OCI-LY3 (cell line): ENCODE data around the gene IVNS1ABP.

Experiments
- CTCF ChIP-seq: fragments of 200-600, 300-600 bp; sonication (generic); IDR thresholded peaks from 2 replicates; pipeline ENCODE4 v1.5.1; 2014; ENCODE audit warnings: antibody characterized with exemption, low read length, low read depth
- EZH2phosphoT487 ChIP-seq: fragments of 200-600 bp; shearing (Covaris generic); IDR thresholded peaks from 2 replicates; pipeline ENCODE4 v1.6.1; 2018; ENCODE audit warnings: antibody characterized with exemption, mixed run types, low read depth

DNA sequence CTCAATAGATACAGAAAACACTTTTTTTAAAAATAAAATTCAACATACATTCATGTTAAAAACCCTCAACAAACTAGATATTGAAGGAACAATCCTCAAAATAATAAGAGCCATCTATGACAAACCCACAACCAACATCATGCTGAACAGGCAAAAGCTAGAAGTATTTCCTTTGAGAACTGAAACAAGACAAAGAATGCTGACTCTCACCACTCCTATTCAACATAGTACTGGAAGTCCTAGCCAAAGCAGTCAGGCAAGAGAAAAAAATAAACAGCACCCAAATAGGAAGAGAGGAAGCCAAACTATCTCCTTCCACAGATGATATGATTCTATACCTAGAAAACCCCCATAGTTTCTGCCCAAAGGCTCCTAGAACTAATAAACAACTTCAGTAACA is 46.2 kb upstream of the IVNS1ABP start:
- TF ChIP-seq CTCF (no peak), EZH2phosphoT487 (no peak)
